Activated CD4-positive, alpha-beta T cell treated with anti-CD3 and anti-CD28 coated beads, Interleukin-2, amount 10 ng/mL, durations not matched to agents 7 days and 5 days (primary cell): ENCODE measurements around the gene MCOLN2. TPM values are rescaled to one million over a fixed set of nuclear protein-coding genes. Genes with fewer than 3 reads are reported as not detected.

ENCODE experiments used
- CTCF ChIA-PET: fragments of 350-600 bp; sonication (Branson Sonifier 250); formaldehyde crosslinking; loops from one replicate; lab custom pipeline; 2021; ENCODE audit warnings: antibody characterized with exemption; lab: Charles Lee
- POLR2A ChIA-PET: fragments of 350-600 bp; sonication (Branson Sonifier 250); formaldehyde crosslinking; loops from one replicate; lab custom pipeline; 2021; ENCODE audit warnings: antibody characterized with exemption; lab: Charles Lee
- DNase-seq: peaks from one replicate; pipeline ENCODE4 v3.0.0-alpha.2; 2020
- H3K27ac Mint-ChIP-seq: one replicate; pipeline ENCODE4 v1.8.0; 2021; ENCODE audit warnings: mild to moderate bottlenecking, moderate library complexity, mixed read lengths
- H3K27me3 Mint-ChIP-seq: one replicate; pipeline ENCODE4 v1.8.0; 2021; ENCODE audit warnings: mixed read lengths
- H3K36me3 Mint-ChIP-seq: one replicate; pipeline ENCODE4 v1.8.0; 2021; ENCODE audit warnings: low read depth, mixed read lengths
- H3K4me1 Mint-ChIP-seq: one replicate; pipeline ENCODE4 v1.8.0; 2021; ENCODE audit warnings: mixed read lengths
- H3K4me3 Mint-ChIP-seq: one replicate; pipeline ENCODE4 v1.8.0; 2021; ENCODE audit warnings: mild to moderate bottlenecking, moderate library complexity, mixed read lengths
- H3K9me3 Mint-ChIP-seq: one replicate; pipeline ENCODE4 v1.8.0; 2021; ENCODE audit warnings: mixed read lengths
- total RNA-seq, 2 experiments: library from RNA; stranded (reverse); gene quantifications; one replicate each; pipeline ENCODE4 v1.2.3, GENCODE V29; 2021

The MCOLN2 gene
- total RNA-seq, 2 experiments from 2014 or later: 15.0 to 15.4 TPM

- Mint-ChIP-seq H3K27me3 (peaks cover 10% of the 10 kb centered on the region), H3K9me3 (peaks cover 6% of the 10 kb centered on the region), H3K27ac (no peak overlapping the region), H3K36me3 (peaks cover 3% of the 10 kb centered on the region), H3K4me1 (peaks cover 5% of the 10 kb centered on the region), H3K4me3 (no peak overlapping the region)
- ChIA-PET CTCF (no interaction called here), POLR2A (interaction anchor here (0.5 kb wide), 1 partner anchor 20 kb away, joined by 3 read pairs; no protein-coding TSS in a partner anchor)
- no peak for DNase-seq
Observed at GRCh38 chr1:84883286-84883685, 113.6 kb downstream of the MCOLN2 start.

GRCh38 chr1:84877592-84877991, 119.3 kb downstream of the MCOLN2 start:
- DNase-seq: no peak
- CTCF ChIA-PET: interaction anchor here (0.6 to 1.3 kb wide), 3 partner anchors 8 to 44 kb away, joined by 3 read pairs; no protein-coding TSS in a partner anchor
- H3K4me1 Mint-ChIP-seq: peaks cover 5% of the 10 kb centered on the region
- POLR2A ChIA-PET: no interaction called here
- peaks cover 3% of the 10 kb centered on the region for H3K36me3 Mint-ChIP-seq
- no peak overlapping the region for H3K4me3 Mint-ChIP-seq
- H3K9me3 Mint-ChIP-seq: peaks cover 6% of the 10 kb centered on the region
- H3K27ac Mint-ChIP-seq: no peak overlapping the region
- peaks cover 28% of the 10 kb centered on the region for H3K27me3 Mint-ChIP-seq

- ChIA-PET CTCF (no interaction called here), POLR2A (interaction anchor here (0.7 kb wide), 1 partner anchor 389 kb away, joined by 4 read pairs; no protein-coding TSS in a partner anchor)
- Mint-ChIP-seq H3K4me3 (no peak overlapping the region), H3K4me1 (peaks cover 5% of the 10 kb centered on the region), H3K27me3 (peaks cover 35% of the 10 kb centered on the region), H3K27ac (no peak overlapping the region), H3K9me3 (peaks cover under 1% of the 10 kb centered on the region), H3K36me3 (peaks cover 2% of the 10 kb centered on the region)
- no peak for DNase-seq
Observed at GRCh38 chr1:84876353-84876752, 120.6 kb downstream of the MCOLN2 start.

Other genes starting within 250 kb of the MCOLN2 start
- 1 to 10 TPM; 1.3 to 1.5 TPM for gene LPAR3, start 103.9 kb downstream of the MCOLN2 start, total RNA-seq
- gene MCOLN3, start 51.4 kb upstream of the MCOLN2 start, total RNA-seq: 1 to 10 TPM; 3.1 to 3.5 TPM
- gene SYDE2, start 203.9 kb upstream of the MCOLN2 start, total RNA-seq: 1 to 10 TPM; 1.6 to 1.8 TPM